ENCODE results near the gene XYLT1.
"Not testable (repeated sequence)": the region's sequence is repeated elsewhere in the genome, so short reads cannot be mapped to it uniquely, and the experiment has no call there.

The XYLT1 gene

DNA sequence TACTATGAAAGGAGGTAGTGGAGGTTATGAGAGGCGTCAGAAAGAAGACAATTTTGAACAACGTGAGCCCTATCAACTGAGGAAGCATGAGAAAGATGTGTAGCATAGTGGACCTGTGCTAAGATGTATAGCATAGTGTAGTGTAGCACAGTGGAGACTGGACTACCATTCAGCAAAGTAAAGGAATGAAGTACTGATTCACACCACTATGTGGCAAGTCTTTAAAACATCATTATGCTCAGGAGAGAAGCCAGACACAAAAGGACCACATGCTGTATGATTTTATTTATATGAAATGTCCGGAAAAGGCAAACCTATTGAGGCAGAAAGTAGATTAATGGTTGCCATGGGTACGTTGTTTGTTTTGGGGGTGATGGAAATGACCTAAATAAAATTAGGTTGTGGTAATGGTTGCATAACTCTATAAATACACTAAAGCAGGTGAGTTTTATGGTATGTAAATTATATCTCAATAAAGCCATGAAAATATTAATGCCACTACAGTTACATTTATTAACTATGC lies 20.4 kb upstream of the XYLT1 start:
- no peak for DNase-seq (ENCODE audit: low read depth, low spot score)

DNA sequence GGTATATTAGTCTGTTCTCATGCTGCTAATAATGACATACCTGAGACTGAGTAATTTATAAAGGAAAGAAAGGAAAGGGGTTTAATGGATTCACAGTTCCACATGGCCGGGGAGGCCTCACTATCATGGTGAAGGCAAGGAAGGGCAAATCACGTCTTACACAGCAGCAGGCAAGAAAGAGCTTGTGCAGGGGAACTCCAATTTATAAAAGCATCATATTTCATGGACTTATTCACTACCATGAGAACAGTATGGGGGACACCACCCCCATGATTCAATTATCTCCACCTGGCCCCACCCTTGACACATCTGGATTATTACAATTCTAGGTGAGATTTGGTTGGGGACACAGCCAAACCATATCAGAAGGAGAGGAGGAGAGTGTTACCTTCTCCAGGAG lies 17.7 kb upstream of the XYLT1 start:
- DNase-seq (ENCODE audit: low read depth, low spot score), result no peak

GRCh38 chr16:17483351-17483750 lies 12.6 kb upstream of the XYLT1 start:
- no peak for DNase-seq (ENCODE audit: low read depth, low spot score)

GRCh38 chr16:17482341-17482740 lies 11.6 kb upstream of the XYLT1 start:
- not testable (repeated sequence) for DNase-seq (ENCODE audit: low read depth, low spot score)

GRCh38 chr16:17481736-17482135 lies 11.0 kb upstream of the XYLT1 start:
- no peak for DNase-seq (ENCODE audit: low read depth, low spot score)

DNA sequence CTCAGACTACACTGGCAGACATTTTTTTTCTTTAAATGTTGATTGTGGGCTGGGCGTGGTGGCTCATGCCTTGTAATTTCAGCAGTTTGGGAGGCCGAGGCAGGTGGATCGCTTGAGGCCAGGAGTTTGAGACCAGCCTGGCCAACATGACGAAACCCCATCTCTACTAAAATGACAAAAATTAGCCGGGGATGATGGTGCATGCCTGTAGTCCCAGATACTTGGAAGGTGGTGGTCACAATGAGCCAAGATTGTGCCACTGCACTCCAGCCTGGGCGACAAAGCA lies 6.4 kb upstream of the XYLT1 start:
- DNase-seq (ENCODE audit: low read depth, low spot score), result not testable (repeated sequence)

DNA sequence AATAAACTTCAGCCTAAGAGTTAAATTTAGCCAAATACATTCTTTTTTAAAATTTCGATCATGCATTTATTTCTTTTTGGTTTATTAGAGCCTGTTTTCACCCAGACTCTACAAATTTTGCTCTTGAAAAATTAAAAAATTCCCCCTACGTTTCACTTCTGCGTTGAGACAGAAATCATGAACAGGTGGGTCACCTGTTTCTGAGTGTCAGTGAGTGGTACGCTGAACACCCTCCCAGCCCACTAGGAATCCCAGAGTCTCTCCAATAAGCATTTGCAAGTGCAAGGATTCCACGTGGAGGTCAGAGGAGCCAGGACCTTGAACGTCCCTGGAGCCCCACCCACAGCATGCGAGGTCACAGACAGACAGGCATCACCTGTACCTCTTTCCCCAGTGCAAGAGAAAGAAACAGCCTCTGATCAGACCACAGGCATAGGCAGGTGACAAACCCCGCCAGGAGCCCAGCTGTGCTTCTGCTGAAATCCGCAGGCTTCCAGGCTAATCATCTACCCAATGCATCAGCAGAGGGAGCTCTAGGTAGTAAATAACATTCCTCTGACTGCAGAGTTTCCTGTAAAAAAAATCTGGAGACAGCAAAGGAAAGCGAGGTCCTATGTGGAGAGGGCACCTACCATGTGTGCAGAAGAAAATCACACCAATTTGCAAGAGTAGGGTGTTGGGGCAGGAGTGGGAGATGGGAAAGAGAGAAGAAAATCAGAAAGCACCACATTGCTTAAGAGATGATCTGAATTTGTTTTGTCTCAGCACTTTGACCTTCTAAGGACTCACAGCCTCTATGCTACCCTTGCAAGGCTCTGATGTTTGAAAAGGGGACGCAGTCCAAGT lies 5.9 kb upstream of the XYLT1 start:
- no peak for DNase-seq (ENCODE audit: low read depth, low spot score)

GRCh38 chr16:17475104-17475503 lies 4.3 kb upstream of the XYLT1 start:
- no peak for DNase-seq (ENCODE audit: low read depth, low spot score)

DNA sequence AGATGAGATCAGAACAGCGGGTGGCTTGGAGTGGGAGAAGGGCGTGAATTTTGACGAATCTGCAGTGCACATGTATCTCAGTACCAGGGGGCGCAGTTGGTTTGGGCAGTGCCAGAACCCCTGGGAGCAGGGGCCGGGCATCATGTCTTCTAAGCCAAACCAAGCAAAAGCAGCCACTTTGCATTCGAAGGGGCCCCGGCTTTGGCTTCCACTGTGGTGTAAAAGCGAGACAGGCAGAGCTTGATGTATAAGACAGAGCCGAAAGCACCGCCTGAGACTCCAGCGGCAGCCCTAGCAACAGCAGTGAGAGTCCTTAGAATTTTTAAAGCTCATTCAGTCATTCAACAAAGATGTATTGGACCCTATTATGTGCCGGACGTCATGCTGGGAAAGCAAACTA lies 3.8 kb upstream of the XYLT1 start:
- no peak for DNase-seq (ENCODE audit: low read depth, low spot score)

GRCh38 chr16:17474037-17474436 lies 3.3 kb upstream of the XYLT1 start:
- DNase-seq (ENCODE audit: low read depth, low spot score), result no peak

DNA sequence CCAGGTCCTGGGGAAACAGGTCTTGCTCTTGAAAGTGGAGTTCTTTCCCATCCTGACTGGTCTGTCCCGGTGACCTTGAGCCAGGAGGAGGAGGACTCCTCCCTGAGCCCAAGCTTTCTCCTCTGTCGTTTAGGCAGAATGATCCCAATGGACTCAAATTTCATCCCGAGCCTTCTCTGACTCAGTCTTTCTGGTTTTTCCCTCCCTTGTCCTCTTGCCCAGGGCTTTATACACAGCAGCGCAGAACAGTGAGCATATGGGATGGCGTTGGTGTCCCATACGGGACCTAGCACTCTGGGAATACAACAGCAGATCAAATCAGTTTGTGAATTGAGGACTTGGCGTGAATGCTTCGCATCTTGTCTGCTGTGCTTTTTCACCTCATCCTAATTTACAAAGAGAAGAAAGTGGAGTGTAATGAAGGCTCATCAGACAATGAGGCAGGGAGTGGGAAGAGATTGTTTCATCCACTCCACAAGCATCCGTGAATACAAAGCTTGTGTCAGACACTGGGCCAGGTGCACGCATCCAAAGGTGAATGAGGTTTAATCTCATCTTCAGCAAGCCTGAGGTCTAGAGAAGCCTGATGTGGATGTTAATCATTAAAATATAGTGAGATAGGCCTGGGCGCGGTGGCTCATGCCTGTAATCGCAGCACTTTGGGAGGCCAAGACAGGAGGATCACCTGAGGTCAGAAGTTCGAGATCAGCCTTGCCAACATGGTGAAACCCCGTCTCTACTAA lies 1.1 kb upstream of the XYLT1 start:
- DNase-seq (ENCODE audit: low read depth, low spot score), result no peak

DNA sequence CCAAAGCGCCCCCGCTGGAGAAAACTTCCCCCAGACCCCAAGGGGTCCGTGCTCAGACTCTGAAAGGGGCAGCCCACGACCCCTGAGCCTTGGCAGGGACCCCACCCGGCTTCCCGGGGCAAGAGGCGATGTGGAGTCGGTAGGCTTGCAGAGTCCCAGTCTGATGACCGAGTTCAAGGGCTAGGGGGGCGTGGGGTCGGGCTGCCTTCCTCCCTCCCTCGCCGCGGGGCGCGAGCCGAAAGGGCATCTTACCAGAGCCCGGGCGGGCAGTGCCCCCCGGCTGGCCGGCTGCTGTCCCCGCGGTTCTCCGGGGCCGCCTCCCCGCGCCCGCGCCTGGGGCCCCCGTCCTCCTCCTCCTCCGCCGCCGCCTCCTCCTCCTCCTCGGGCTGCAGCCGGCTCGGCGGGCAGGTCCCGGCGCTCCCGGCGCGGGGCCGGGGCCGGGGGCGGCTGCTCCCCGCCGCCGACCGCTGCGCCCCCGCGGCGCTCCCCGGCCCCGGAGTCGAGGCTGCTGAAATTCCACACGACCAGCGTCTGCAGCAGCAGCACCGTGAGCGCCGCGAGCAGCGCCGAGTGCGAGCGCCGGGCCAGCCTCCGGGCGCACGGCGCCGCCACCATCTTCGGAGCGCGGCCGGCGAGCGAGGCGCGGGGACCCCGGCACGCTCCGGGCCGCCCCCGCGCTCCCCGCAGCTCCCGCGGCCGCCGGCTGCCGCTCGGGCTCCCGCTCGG lies 415 bp downstream of the XYLT1 start:
- DNase-seq (ENCODE audit: low read depth, low spot score), result no peak

DNA sequence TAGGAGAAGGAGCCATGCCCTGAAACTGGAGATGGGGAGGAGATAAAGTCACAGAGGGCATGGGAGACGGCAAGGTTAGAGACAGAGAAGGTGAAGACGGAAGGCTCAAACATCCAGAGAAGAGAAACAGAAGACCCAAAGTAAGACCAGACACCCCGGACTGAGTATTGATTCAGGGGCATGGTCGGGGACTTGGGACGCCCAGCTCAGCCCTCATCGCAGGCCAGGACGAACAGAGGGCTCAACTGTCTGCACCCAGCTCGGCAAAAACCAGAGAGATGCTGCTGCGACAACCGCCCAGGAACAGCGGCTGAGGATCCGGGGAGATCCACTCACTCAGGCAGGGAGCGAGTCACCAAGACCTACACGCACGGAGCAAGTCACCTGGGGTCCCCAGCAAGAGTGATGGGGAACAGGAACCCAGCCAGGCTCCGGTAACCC lies 999 bp downstream of the XYLT1 start:
- no peak for DNase-seq (ENCODE audit: low read depth, low spot score)

GRCh38 chr16:17469011-17469740 lies 1.6 kb downstream of the XYLT1 start:
- no peak for DNase-seq (ENCODE audit: low read depth, low spot score)

DNA sequence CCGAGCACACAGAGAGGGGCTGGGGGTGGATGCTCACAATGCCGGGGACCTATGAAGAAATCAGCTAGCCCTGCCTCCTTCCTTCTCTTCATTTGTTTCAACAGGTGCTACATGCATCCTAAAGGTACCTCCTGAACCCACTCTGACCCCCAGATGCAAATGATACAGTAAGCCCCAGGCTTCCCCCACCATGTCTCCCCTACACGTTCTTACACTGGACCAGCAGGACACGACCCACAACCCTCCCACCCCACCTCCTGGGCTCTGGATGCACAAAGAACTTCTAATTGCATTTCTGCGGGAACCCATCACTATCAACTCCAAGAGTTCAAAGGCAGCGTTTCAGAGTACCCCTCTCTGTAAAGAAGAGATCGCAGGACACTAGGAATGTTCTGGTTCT lies 2.1 kb downstream of the XYLT1 start:
- DNase-seq (ENCODE audit: low read depth, low spot score), result no peak

DNA sequence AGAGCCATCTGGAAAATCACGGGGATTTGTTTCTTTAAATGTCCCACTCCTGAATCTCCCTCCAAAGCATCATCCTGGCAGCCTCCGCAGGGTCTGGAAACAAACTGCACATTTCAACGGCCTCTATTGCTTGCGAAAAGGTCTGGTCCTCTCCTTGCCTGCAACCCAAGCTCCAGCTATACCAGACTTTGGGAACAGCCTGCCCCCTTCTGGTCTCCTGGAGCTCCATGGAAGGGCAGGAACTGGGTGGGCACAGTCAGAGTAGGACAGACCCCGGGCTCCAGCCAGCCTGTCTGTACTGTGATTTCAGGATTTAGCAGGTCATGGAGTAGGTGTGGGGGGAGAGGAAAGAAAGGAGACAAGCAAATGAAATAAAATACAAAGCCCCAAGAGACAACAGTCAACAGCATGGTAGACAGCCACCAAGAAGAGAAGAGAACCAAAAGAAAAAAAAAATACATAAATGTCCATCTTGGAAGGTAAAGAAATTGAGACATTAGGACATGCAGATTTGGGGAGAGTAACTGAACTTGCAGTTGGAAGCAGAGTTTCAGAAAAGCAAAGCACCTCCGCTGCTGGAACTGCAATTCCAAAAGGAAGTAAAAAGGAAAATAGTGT lies 2.7 kb downstream of the XYLT1 start:
- DNase-seq (ENCODE audit: low read depth, low spot score), result no peak

DNA sequence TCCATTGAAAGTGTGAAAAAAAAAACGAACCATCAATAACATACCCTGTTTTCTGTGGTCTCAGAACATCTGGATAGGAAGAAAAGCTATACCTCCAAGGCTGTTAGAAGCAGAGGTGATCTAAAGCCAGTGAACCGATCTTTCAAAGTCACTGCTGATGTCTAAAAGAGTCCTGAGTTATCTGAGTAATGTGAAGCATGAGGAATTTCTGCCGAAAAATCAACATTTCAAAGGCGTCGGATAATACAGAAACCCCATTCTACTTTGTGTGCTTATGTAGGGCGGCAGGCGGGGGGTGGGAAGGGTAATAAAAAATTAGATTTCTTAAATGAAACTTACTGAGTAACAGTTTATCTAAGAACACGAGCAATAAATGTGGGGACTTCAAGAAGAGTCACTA lies 3.9 kb downstream of the XYLT1 start:
- DNase-seq (ENCODE audit: low read depth, low spot score), result no peak

DNA sequence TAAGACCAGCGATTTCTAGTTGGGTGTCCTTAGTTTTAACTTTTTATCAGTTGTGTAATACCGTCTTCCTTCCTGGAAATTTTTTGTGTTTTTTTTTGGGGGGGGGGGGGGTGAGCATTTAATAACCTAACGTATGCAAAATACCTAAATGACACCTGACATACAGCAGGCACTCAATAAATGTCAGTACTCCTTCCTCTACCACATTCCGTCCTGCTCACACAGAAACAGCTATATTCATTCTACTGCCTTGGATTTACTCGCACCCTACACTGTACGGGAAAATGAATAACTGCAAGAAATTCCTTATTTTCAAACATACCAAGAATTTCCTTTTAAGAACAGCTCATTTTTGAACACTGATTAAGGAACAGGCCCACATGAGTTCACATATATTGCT lies 5.3 kb downstream of the XYLT1 start:
- no peak for DNase-seq (ENCODE audit: low read depth, low spot score)

- DNase-seq (ENCODE audit: low read depth, low spot score), result no peak
These were observed 7.4 kb downstream of the XYLT1 start for GRCh38 chr16:17463335-17463734.

- no peak for DNase-seq (ENCODE audit: low read depth, low spot score)
These were observed 8.6 kb downstream of the XYLT1 start for GRCh38 chr16:17461951-17462729.

Measured in activated CD4-positive, CD25-positive, alpha-beta regulatory T cell treated with anti-CD3 and anti-CD28 coated beads, Interleukin-2, amount 50 U/mL, for 16 hours (primary cell).